Measurements from ENCODE around the gene MRPL54.

Gene MRPL54

DNA sequence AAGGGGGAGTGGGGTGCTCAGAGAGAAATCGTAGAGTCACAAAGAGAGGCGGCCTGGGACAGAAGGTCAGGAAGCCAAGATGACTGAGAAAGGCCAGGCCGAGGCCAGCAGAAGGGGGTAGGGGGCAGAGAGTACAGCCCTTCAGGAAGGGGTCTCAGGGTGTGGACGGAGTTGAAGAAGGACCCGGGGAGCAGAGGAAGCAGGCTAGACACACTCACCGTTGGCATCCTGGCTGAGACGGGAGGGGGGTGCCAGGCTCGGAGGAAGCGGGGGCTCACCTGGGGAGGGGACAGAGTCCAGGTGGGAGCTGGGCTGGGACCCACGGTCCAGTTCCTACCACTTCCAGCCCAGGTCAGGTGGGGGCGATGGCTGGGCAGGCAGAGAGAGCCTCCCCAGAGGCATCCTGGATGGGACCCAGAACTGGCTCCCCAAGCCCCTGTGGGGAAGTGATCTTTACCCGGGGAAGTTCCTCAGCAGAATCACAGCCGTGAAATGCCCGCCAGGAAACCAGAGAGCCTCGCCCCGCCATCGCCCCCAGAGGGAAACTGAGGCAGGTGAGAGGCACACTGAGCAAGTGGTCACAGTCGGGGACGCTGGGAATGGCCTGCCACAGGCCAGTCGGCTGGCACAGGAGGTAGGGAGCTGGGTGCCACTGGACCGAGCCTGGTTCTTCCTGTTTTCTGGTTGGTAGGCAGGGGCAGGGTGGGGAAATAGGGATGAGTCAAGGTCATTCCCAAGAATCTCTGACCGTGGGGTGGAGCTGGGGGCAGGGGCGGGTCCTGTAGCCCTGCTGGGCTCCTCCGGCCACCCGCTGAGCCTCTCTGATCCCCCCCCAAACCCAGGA, 22.3 kb downstream of the MRPL54 start:
- Histone ChIP-seq H3K4me1 (peaks cover 0 to 21% (median 14%) of the 10 kb centered on the region in 10 experiments; a peak in 17 of 20 replicates), H4K20me1 (no peaks in the 10 kb centered on the region), H3K27me3 (peaks cover 18 to 46% (median 39%) of the 10 kb centered on the region in 11 experiments), H3K9ac (peak overlapping the region in 3 of 11 experiments; percentile 23 to 27 (median 26); a peak in 4 of 22 replicates), H3K27ac (peak overlapping the region in 2 of 11 experiments; percentile 18 to 38; a peak in 3 of 22 replicates), H3K4me3 (peak overlapping the region in 6 of 10 experiments; percentile 15 to 55 (median 38); a peak in 8 of 20 replicates), H3K9me3 (replicated peaks in 1 of 11) (peaks cover 22 to 32% (median 25%) of the 10 kb centered on the region in 11 experiments), H3K36me3 (no peaks in the 10 kb centered on the region), H3K4me2 (peak overlapping the region in 10 of 11 experiments; percentile 22 to 91 (median 67); a peak in 19 of 22 replicates)
- no peak for TF ChIP-seq Cebpa-rat (IDR thresholded peaks at IDR 0.05)

DNA sequence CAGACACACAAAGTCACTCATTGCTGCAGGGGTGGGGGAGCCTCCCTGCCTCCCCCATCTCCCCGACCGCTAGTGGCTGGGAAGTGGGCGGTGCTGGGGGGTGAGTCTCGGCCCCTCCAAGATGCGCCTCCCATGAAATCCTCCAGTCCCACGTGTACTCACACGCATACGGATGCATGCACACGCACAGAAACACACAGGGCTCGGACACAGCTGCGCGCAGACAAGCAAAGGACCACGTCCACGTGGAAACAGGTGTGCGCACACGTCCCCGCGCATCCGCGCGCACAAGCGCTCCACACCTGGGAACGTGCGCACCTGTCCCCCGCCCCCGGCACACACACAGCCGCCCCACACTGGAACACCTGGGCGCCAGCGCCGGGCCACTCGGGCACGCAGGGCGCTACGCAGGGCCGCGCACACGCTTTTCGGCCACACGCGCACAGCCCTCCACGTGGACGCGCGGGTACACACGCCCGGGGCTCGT, 23.0 kb downstream of the MRPL54 start:
- Histone ChIP-seq H3K4me3 (peak overlapping the region in 6 of 10 experiments; percentile 15 to 55 (median 38); a peak in 7 of 20 replicates), H3K4me1 (peaks cover 0 to 21% (median 14%) of the 10 kb centered on the region in 10 experiments; a peak in 17 of 20 replicates), H3K27me3 (peaks cover 18 to 46% (median 39%) of the 10 kb centered on the region in 11 experiments), H4K20me1 (no peaks in the 10 kb centered on the region), H3K27ac (peak overlapping the region in 1 of 11 experiments; percentile 38; a peak in 1 of 22 replicates), H3K4me2 (peak overlapping the region in 9 of 11 experiments; percentile 22 to 91 (median 72); a peak in 16 of 22 replicates), H3K9ac (peak overlapping the region in 2 of 11 experiments; percentile 23 to 27; a peak in 2 of 22 replicates), H3K9me3 (replicated peaks in 1 of 11) (peaks cover 21 to 35% (median 27%) of the 10 kb centered on the region in 11 experiments), H3K36me3 (no peaks in the 10 kb centered on the region)
- TF ChIP-seq Cebpa-rat (IDR thresholded peaks at IDR 0.05): no peak

DNA sequence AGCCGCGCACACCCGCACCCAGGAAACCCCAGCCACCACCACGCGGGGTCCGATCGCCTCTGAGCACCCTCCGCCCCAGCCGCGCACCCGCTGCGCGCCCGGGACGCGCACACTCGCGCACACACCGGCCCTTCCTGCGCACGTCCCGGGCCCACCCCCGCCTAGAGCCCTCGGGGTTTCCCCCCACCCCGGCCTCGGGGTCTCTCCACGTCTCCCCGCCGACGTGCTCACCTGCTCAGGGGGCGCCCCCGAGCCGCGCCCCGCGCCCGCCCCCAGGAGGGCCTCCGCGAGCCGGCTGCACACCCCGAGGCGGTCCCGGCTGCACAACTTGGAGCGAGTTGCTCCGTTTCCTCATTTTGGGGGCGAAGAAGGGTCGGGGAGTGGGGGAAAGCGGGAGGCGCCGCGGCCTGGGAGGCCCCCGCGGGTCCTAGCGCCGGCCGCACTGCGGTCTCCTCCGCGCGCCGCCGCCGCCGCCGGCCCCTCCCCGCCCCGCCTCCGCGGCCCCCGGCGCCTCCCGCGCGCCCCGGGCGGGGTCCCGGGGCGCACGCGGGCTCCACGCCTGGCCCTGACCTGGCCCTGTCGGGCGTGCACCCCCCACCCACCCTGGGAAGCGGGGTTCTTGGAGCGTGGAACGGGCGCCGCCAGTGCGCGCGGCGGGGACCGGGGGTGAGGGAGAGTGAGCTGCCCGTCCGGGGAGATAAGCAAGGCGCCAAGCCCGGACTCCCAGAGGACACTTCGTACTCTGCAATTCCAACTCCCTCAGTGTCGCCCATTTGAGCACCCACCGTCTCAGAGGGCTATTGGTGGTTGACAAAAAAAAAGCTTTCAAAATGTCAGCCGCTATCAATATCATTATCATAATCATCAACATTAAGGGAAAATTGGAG, 23.7 kb downstream of the MRPL54 start, which contains the start of gene MATK:
TSS of gene MATK (minus strand) at position 444 of the 887 bp plus-strand sequence. CDS start 1,246 bp downstream, outside the sequence.
- no peaks in the 10 kb centered on the region for H4K20me1 ChIP-seq
- no peak for TF ChIP-seq Cebpa-rat (IDR thresholded peaks at IDR 0.05)
- peak within 1 kb of the TSS in 9 of 11 experiments; percentile 22 to 91 (median 72); a peak in 17 of 22 replicates for H3K4me2 ChIP-seq
- peak within 1 kb of the TSS in 6 of 10 experiments; percentile 15 to 55 (median 38); a peak in 7 of 20 replicates for H3K4me3 ChIP-seq
- peaks cover 18 to 46% (median 39%) of the 10 kb centered on the region in 11 experiments for H3K27me3 ChIP-seq
- H3K36me3 ChIP-seq: no peaks in the 10 kb centered on the region
- peaks cover 6 to 21% (median 16%) of the 10 kb centered on the region in 10 experiments; a peak in 18 of 20 replicates for H3K4me1 ChIP-seq
- peak within 1 kb of the TSS in 2 of 11 experiments; percentile 18 to 38; a peak in 2 of 22 replicates for H3K27ac ChIP-seq
- H3K9ac ChIP-seq: peak within 1 kb of the TSS in 2 of 11 experiments; percentile 23 to 27; a peak in 2 of 22 replicates
- peaks cover 21 to 35% (median 27%) of the 10 kb centered on the region in 11 experiments for H3K9me3 ChIP-seq (replicated peaks in 1 of 11)

DNA sequence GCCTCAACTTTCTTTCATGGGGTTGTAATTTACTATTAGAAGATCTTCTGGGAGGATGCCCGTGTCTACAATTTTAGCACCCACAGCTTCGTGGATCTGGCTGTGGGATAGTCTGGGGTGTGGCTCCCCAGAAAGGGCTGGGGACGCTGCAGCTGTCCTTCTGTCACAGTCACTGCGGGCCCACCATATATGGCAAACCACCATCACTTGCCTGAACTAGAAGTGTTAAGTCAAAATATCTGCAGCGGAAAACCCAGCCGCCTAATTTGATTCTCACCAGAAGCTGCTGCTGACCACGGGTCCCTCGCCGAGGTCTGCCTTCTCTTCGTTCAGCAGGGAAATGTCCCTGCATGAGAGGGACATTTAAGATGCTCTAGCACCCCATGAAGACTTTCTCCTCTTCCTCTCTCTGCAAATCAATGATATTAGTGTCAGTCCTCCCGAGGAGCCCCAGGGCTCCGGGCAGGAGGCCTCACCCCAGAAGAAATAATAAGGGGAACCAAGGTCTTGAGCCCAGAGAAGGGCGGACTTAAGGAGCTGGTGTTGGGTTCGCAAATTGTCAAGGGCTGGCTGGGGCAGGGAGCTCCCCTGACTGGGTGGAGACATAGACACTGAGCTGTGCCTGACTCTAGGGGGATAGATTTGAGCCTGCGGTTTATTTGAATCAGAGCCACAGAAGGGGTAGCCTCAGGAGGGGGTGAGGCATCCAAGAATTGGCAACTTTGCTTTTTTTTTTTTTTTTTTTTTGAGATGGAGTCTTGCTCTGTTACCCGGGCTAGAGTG, 26.7 kb downstream of the MRPL54 start:
- Histone ChIP-seq H3K27ac (no peak overlapping the region), H3K4me1 (peaks cover 6 to 19% (median 16%) of the 10 kb centered on the region in 10 experiments; a peak in 18 of 20 replicates), H3K27me3 (peaks cover 18 to 34% (median 31%) of the 10 kb centered on the region in 11 experiments), H3K9ac (no peak overlapping the region), H4K20me1 (no peaks in the 10 kb centered on the region), H3K4me3 (no peak overlapping the region), H3K9me3 (replicated peaks in 1 of 11) (peaks cover 10 to 19% (median 13%) of the 10 kb centered on the region in 11 experiments; a peak in 21 of 22 replicates), H3K36me3 (no peaks in the 10 kb centered on the region), H3K4me2 (no peak overlapping the region)
- TF ChIP-seq Cebpa-rat (IDR thresholded peaks at IDR 0.05): no peak

DNA sequence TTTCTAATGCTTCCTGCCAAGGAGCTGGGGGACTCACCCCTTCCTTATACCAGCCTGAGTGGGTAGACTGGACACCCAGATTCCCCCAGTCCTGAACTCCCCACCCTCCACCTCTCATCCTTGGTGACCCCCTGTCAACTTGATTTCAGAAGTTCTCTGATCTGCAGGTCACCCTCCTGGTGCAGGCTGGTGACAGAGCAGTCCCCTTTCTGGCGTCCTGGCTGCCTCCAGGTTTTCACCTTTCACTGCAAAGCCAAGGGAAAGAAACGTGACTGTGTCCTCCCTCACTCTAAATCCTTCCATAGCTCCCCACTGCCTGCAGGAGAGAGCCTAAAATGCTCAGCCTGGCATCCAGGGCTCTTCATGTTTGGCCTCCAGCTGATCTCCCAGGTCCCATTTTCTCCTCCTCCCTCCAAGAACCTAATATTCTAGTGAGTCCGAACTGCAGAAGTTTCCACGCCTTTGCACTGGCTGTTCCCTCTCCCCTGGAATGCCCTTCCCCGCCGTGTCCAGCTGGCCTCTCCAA, 27.8 kb downstream of the MRPL54 start:
- H3K4me2 ChIP-seq: no peak overlapping the region; a peak in 1 of 22 replicates
- no peak overlapping the region for H3K9ac ChIP-seq
- no peak overlapping the region for H3K4me3 ChIP-seq
- no peaks in the 10 kb centered on the region for H3K36me3 ChIP-seq
- H3K9me3 ChIP-seq (replicated peaks in 1 of 11): peaks cover 10 to 19% (median 13%) of the 10 kb centered on the region in 11 experiments; a peak in 21 of 22 replicates
- H3K27ac ChIP-seq: no peak overlapping the region
- H3K4me1 ChIP-seq: peaks cover 0 to 9% (median 6%) of the 10 kb centered on the region in 10 experiments; a peak in 16 of 20 replicates
- no peaks in the 10 kb centered on the region for H4K20me1 ChIP-seq
- no peak for TF ChIP-seq Cebpa-rat (IDR thresholded peaks at IDR 0.05)
- peaks cover 17 to 23% (median 21%) of the 10 kb centered on the region in 11 experiments for H3K27me3 ChIP-seq

DNA sequence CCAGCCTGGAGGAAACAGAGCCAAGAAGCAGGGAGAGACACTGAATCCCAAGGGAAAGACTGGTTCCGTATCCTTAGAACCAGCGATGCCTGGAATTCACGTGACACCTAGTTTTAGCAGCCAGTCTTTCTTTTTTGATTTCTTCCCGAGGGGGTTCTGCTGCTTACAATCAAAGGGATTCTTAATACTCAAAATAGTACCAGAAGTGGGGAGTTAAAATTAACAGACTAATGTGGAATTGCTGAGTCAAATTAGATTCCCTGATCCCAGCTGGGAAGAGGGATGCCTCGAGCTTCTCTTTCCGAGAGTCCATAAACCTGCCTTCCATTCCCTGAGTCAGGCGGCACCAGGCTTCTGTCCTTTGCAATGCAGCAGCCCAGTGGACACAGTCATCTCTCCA, 28.5 kb downstream of the MRPL54 start:
- H3K27me3 ChIP-seq: peaks cover 10 to 16% (median 14%) of the 10 kb centered on the region in 11 experiments
- TF ChIP-seq Cebpa-rat (IDR thresholded peaks at IDR 0.05): no peak

DNA sequence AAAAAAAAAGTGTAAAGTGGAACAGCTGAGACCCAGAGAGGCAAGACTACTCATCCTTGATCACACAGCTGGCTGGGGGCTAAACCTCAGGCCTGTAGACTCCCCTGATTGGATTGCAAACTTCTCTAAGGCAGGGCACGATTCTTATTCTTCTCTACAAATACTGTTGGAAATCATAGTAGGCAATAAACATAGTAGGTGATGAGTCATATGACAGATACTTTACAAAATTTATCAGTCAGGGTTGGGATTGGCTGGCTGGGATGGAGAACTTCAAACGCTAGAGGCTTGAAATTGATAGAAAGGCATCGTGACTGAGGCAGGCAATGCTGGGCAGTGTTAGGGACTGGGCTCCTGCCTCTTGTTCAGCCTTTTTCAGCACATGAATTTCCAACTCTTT, 29.6 kb downstream of the MRPL54 start:
- peaks cover 0 to 7% (median 0%) of the 10 kb centered on the region in 10 experiments; a peak in 2 of 20 replicates for H3K4me1 ChIP-seq
- H3K4me3 ChIP-seq: no peak overlapping the region
- H3K36me3 ChIP-seq: no peaks in the 10 kb centered on the region
- H3K4me2 ChIP-seq: no peak overlapping the region
- no peak for TF ChIP-seq Cebpa-rat (IDR thresholded peaks at IDR 0.05)
- H3K27ac ChIP-seq: no peak overlapping the region
- no peak overlapping the region for H3K9ac ChIP-seq
- no peaks in the 10 kb centered on the region for H4K20me1 ChIP-seq
- H3K9me3 ChIP-seq (replicated peaks in 1 of 11): peaks cover 19 to 33% (median 25%) of the 10 kb centered on the region in 11 experiments
- H3K27me3 ChIP-seq: peaks cover under 1 to 6% (median 2%) of the 10 kb centered on the region in 11 experiments; a peak in 17 of 22 replicates

More for the DNA sequence above, 28.5 kb downstream of the MRPL54 start:
- Histone ChIP-seq H4K20me1 (no peaks in the 10 kb centered on the region), H3K4me3 (no peak overlapping the region), H3K4me2 (peak overlapping the region in 2 of 11 experiments; percentile 12; a peak in 2 of 22 replicates), H3K4me1 (peaks cover 0 to 7% (median under 1%) of the 10 kb centered on the region in 10 experiments; a peak in 6 of 20 replicates), H3K9ac (no peak overlapping the region), H3K9me3 (replicated peaks in 1 of 11) (peaks cover 10 to 22% (median 15%) of the 10 kb centered on the region in 11 experiments), H3K36me3 (no peaks in the 10 kb centered on the region), H3K27ac (no peak overlapping the region)

All from BLaER1 treated with 17β-estradiol and CSF1 and Interleukin-3, amounts not matched to agents 10 nM and 100 nM (cell line).